Erythroblast (primary cell): ENCODE data around the gene ALDH1A2.
"Not testable (repeated sequence)": the region's sequence is repeated elsewhere in the genome, so short reads cannot be mapped to it uniquely, and the experiment has no call there.

Source experiments
- DNase-seq, 2 experiments: peaks; one replicate each; lab custom pipeline; 2025; lab: John Stamatoyannopoulos, UW
- GATA1 ChIP-seq: IDR thresholded peaks from 2 replicates; pipeline ENCODE4 v1.6.1; 2011; ENCODE audit warnings: low read depth, mild to moderate bottlenecking, control low read depth, low read length, moderate library complexity
- POLR2A ChIP-seq: IDR thresholded peaks from 2 replicates; pipeline ENCODE4 v1.6.1; 2011; ENCODE audit warnings: mild to moderate bottlenecking, low read length

The ALDH1A2 gene

GRCh38 chr15:58043192-58043903 is 22.2 kb downstream of the ALDH1A2 start:
- peak; percentile 24 to 54 for DNase-seq
- TF ChIP-seq POLR2A: no peak
- TF ChIP-seq GATA1: no peak

GRCh38 chr15:58042006-58042405 is 23.5 kb downstream of the ALDH1A2 start:
- DNase-seq: no peak
- no peak for TF ChIP-seq POLR2A
- no peak for TF ChIP-seq GATA1

- DNase-seq: no peak
- TF ChIP-seq POLR2A (no peak), GATA1 (no peak)
Observed at GRCh38 chr15:58040150-58040549, 25.4 kb downstream of the ALDH1A2 start.

GRCh38 chr15:58039079-58040035 is 26.2 kb downstream of the ALDH1A2 start:
- no peak for TF ChIP-seq POLR2A
- no peak for TF ChIP-seq GATA1
- DNase-seq: no peak

- no peak for DNase-seq
- TF ChIP-seq GATA1: no peak
Observed at GRCh38 chr15:58038426-58039078, 27.0 kb downstream of the ALDH1A2 start.

GRCh38 chr15:58037723-58038301 is 27.7 kb downstream of the ALDH1A2 start:
- DNase-seq: no peak
- no peak for TF ChIP-seq GATA1
- TF ChIP-seq POLR2A: no peak

GRCh38 chr15:58036579-58036978 is 28.9 kb downstream of the ALDH1A2 start:
- DNase-seq: no peak
- TF ChIP-seq GATA1 (no peak), POLR2A (no peak)

- DNase-seq: not testable (repeated sequence)
Observed at GRCh38 chr15:58028392-58028791, 37.1 kb downstream of the ALDH1A2 start.

- no peak for TF ChIP-seq POLR2A
- TF ChIP-seq GATA1: no peak
Observed at GRCh38 chr15:58026552-58026951, 39.0 kb downstream of the ALDH1A2 start.

GRCh38 chr15:58026051-58026450 is 39.5 kb downstream of the ALDH1A2 start:
- no peak for TF ChIP-seq GATA1
- no peak for TF ChIP-seq POLR2A

More at GRCh38 chr15:58026552-58026951, 39.0 kb downstream of the ALDH1A2 start:
- no peak for DNase-seq

GRCh38 chr15:58021332-58022230 is 43.9 kb downstream of the ALDH1A2 start:
- DNase-seq: no peak

More at GRCh38 chr15:58026051-58026450, 39.5 kb downstream of the ALDH1A2 start:
- peak in 1 of 2 experiments; percentile 1 for DNase-seq

GRCh38 chr15:58019503-58020376 is 45.8 kb downstream of the ALDH1A2 start:
- TF ChIP-seq GATA1 (no peak), POLR2A (no peak)
- no peak for DNase-seq

More at GRCh38 chr15:58021332-58022230, 43.9 kb downstream of the ALDH1A2 start:
- no peak for TF ChIP-seq GATA1
- TF ChIP-seq POLR2A: no peak

- TF ChIP-seq POLR2A: no peak
- TF ChIP-seq GATA1: no peak
- no peak for DNase-seq
Observed at GRCh38 chr15:58017869-58018268, 47.6 kb downstream of the ALDH1A2 start.
